ENCODE measurements around the gene RPL10A.

RPL10A gene

DNA sequence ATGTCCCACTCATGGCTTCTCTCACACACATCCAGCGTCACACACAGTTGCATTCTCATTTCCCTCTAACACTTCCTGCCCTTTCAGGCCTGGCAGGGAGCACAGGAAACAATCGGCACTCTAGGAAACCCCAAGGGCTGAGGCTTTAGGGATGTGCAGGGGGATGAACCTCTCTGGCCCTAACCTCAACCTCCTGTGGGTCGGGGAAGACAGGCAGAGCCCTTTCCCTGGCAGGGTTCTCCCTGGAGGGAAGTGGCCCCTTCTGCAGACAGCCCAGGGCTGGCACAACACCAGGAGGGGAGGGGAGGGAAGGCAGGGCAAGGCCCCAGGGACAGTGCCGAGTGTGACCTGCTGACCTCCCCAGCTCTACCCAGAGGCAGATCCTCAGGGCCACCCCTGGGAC lies 26.0 kb downstream of the RPL10A start:
- H3K27me3 Mint-ChIP-seq (ENCODE audit: low read depth, poor library complexity) = no peaks in the 10 kb centered on the region
- no peaks in the 10 kb centered on the region for H3K9me3 Mint-ChIP-seq
- DNase-seq = no peak
- H3K4me1 Mint-ChIP-seq = peaks cover 71% of the 10 kb centered on the region
- H3K36me3 Mint-ChIP-seq (ENCODE audit: low read depth) = no peaks in the 10 kb centered on the region
- TF ChIP-seq, protein P1, sequence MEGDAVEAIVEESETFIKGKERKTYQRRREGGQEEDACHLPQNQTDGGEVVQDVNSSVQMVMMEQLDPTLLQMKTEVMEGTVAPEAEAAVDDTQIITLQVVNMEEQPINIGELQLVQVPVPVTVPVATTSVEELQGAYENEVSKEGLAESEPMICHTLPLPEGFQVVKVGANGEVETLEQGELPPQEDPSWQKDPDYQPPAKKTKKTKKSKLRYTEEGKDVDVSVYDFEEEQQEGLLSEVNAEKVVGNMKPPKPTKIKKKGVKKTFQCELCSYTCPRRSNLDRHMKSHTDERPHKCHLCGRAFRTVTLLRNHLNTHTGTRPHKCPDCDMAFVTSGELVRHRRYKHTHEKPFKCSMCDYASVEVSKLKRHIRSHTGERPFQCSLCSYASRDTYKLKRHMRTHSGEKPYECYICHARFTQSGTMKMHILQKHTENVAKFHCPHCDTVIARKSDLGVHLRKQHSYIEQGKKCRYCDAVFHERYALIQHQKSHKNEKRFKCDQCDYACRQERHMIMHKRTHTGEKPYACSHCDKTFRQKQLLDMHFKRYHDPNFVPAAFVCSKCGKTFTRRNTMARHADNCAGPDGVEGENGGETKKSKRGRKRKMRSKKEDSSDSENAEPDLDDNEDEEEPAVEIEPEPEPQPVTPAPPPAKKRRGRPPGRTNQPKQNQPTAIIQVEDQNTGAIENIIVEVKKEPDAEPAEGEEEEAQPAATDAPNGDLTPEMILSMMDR (IDR thresholded peaks at IDR 0.05) = no peak
- no peak overlapping the region for H3K27ac Mint-ChIP-seq
- peak overlapping the region; percentile 44 for H3K4me3 Mint-ChIP-seq

DNA sequence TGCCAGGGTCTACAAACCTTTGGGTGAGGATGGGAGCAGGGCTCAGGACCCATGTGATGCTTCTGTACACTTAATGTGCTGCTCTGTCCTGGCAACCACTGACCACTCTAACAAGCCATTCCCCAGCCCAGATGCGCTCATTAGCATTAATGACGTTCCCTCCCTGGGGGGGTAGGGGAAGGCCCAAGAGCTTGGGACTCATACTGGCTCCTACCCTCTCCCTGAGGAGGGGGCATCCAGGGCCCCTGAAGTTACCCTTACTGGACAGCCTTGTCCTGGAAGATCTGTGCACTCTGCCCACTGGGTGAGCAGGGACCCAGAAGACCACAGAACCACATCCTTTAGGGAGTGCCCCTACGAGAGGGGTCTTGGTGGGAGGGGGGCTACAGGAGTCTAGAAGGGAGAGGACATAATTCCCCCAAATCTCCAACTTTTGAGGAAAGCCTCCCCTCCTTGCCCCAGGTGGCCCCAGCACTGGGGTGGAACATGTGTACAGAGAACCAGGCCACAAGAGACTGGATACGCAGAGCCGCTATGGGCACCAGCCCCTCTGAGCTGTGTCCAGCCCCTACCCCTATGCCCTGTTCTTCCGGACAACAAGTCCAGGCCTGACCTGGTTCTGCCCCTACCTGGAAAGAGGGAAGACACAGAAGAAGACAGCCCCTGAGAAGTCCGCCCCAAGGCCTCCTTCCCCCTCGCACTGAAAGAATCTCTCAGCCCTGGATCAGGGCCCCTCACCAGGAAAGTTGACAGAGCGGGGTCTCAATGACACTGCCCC lies 27.2 kb downstream of the RPL10A start:
- no peaks in the 10 kb centered on the region for H3K9me3 Mint-ChIP-seq
- H3K4me3 Mint-ChIP-seq = peak overlapping the region; percentile 86
- H3K27ac Mint-ChIP-seq = peak overlapping the region; percentile 88
- TF ChIP-seq, protein P1 (IDR thresholded peaks at IDR 0.05) = no peak
- H3K36me3 Mint-ChIP-seq (ENCODE audit: low read depth) = no peaks in the 10 kb centered on the region
- DNase-seq = no peak
- no peaks in the 10 kb centered on the region for H3K27me3 Mint-ChIP-seq (ENCODE audit: low read depth, poor library complexity)
- peaks cover 76% of the 10 kb centered on the region for H3K4me1 Mint-ChIP-seq

DNA sequence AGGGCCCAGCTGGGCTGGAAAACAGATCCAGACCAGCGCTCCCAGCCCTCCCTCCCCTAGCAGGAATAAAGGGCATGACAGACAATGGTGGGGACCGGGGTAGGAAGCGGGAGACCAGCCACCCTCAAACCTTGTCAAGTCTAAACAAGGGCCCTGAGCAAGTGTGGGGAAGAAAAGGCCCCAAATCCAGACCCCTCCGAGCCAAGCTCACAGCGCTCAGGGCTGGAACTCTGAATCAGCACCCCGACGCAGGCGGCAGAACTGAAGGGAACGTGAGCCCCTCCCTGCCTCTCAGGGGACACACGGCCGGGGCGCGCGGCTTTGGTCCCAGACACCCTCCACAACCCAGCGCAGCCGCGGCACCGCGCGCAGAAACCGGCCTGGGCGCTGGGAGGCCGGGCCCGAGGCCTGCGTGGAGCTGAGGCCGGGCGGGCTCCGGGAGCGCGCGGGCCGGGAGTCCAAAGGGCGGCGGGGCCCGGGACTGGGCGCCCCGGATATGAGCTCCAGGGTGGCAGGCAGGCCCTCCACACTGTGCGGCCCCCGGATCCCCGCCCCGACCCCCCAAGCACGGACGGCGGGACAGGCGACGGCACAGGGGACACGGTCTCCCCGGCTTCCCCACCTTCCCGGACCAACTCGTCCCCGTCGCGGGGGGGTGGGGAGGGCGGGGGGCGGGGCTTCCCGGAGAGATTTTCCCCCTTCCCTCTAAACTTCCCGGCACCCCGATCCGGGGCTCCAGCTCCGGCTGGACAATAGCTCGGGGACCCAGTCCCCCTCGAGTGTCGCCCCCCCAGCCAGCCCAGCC lies 28.0 kb downstream of the RPL10A start:
- H3K4me1 Mint-ChIP-seq = peaks cover 76% of the 10 kb centered on the region

DNA sequence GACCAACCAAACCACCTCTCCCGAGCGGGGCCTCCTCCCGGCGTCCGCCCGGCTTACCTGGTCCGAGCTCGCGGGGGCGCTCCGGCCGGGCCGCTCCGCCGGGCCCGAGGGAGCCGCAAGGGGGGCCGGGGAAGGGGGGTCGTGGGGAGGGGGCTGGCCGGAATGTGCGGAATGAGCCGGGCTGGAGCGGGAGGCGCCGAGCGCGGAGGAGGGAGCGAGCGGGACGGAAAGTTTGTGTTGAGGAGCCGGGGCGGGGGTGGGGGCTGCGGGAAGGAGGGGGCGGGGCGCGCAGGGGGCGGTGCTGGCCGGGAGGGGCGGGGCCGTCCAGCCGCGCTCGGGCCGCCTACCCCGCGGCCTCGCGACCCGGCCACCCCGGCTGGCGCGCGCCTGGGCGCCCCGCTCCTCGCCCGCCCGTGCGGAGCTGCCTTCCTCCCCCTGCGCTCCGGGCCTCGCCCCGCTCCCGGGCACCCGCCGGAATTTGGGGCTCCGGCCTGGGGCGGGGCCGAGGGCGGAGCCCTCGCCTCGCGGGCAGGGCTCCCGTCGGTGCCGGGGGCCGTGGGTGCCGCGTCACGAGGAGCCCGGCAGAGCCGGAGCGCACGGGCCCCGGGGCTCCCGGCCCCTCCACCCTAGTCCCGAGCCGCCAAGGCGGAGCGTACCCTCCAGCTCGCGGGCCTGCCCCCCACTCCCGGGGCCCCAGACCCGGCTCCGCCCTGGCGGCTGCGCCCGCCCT lies 28.8 kb downstream of the RPL10A start, which contains the start of gene TEAD3:
Gene TEAD3, minus strand, starts transcription at position 239 of the 730 bp plus-strand sequence.
- peak; percentile 88 for DNase-seq
- Mint-ChIP-seq H3K4me1 (peaks cover 74% of the 10 kb centered on the region), H3K36me3 (ENCODE audit: low read depth) (no peaks in the 10 kb centered on the region), H3K4me3 (peak within 1 kb of the TSS; percentile 86), H3K9me3 (no peaks in the 10 kb centered on the region), H3K27ac (peak within 1 kb of the TSS; percentile 88), H3K27me3 (ENCODE audit: low read depth, poor library complexity) (no peaks in the 10 kb centered on the region)
- TF ChIP-seq, protein P1 (IDR thresholded peaks at IDR 0.05) = no peak

More for the DNA sequence above, 28.0 kb downstream of the RPL10A start:
- peak; percentile 65 for DNase-seq
- peak overlapping the region; percentile 88 for H3K27ac Mint-ChIP-seq
- H3K9me3 Mint-ChIP-seq = no peaks in the 10 kb centered on the region
- no peaks in the 10 kb centered on the region for H3K27me3 Mint-ChIP-seq (ENCODE audit: low read depth, poor library complexity)
- TF ChIP-seq, protein P1 (IDR thresholded peaks at IDR 0.05) = no peak
- peak overlapping the region; percentile 86 for H3K4me3 Mint-ChIP-seq
- no peaks in the 10 kb centered on the region for H3K36me3 Mint-ChIP-seq (ENCODE audit: low read depth)

DNA sequence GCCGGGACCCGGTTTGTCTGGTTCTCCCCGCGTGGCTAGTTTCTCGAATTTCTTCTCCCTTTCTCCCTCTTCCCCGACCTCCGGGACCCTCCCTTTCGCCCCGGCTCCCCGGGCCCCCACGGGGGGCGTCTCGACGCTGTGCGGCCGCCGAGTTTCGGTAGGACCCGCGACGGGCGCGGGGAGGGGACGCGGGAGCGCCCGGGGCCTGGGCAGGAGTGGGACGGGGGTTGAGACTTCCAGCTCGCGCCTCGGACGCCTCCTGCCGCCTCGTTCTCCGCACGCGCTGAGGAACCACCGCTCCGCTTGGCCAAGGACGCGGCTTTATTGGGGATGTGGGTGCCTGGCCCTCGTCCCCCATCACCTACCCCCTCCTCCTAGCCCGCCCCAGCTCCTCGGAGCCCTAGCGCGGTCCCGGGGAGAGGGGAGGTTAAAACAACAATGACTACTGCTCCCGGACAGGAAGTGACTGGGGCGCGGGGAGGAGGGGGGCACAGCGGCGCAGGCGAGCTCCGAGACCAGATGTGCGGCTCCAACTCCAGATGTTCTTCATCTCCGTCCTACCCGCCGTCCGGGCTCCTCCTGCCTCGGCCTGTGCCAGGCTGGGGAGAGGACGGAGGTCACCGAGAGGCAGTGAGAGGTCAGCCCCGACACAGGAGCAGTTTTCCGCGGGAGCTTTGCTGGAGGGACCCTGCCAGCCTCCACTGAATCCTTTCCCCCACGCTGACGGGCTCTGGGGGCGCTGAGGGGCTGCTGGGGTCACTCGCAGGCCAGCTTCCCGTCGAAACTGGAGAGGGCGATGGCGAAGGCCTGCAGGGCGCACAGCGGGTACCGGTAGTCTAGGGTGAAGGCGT lies 29.6 kb downstream of the RPL10A start:
- peaks cover 67% of the 10 kb centered on the region for H3K4me1 Mint-ChIP-seq
- H3K27me3 Mint-ChIP-seq (ENCODE audit: low read depth, poor library complexity) = no peaks in the 10 kb centered on the region
- peak; percentile 73 for DNase-seq
- no peaks in the 10 kb centered on the region for H3K36me3 Mint-ChIP-seq (ENCODE audit: low read depth)
- no peaks in the 10 kb centered on the region for H3K9me3 Mint-ChIP-seq
- TF ChIP-seq, protein P1 (IDR thresholded peaks at IDR 0.05) = no peak
- peak overlapping the region; percentile 61 for H3K27ac Mint-ChIP-seq
- peak overlapping the region; percentile 83 for H3K4me3 Mint-ChIP-seq
